Fibroblast of villous mesenchyme (primary cell): ENCODE measurements around the gene TMEM217. TPM values are rescaled to one million over a fixed set of nuclear protein-coding genes. Genes with fewer than 3 reads are reported as not detected.

ENCODE experiments used
- DNase-seq: peaks from one replicate; pipeline ENCODE4 v3.0.0-alpha.2; 2010; ENCODE audit warnings: low read depth
- H3K4me3 ChIP-seq: 2 replicates; pipeline ENCODE4 v1.5.1; 2011; ENCODE audit warnings: low read depth, mild to moderate bottlenecking, low read length
- total RNA-seq: library from RNA; depleted of rRNA; stranded (reverse); fragments of >200 nt; gene quantifications from 2 replicates; pipeline ENCODE4 v1.2.3, GENCODE V29; 2012
- TF ChIP-seq, protein P1 (sequence below): IDR thresholded peaks from 2 replicates; pipeline ENCODE4 v1.5.1; 2012; ENCODE audit warnings: low read depth, mild to moderate bottlenecking, low read length; ENCODE audit not compliant: insufficient read depth

Gene TMEM217
- total RNA-seq, 1 donor = 3.5 TPM

DNA sequence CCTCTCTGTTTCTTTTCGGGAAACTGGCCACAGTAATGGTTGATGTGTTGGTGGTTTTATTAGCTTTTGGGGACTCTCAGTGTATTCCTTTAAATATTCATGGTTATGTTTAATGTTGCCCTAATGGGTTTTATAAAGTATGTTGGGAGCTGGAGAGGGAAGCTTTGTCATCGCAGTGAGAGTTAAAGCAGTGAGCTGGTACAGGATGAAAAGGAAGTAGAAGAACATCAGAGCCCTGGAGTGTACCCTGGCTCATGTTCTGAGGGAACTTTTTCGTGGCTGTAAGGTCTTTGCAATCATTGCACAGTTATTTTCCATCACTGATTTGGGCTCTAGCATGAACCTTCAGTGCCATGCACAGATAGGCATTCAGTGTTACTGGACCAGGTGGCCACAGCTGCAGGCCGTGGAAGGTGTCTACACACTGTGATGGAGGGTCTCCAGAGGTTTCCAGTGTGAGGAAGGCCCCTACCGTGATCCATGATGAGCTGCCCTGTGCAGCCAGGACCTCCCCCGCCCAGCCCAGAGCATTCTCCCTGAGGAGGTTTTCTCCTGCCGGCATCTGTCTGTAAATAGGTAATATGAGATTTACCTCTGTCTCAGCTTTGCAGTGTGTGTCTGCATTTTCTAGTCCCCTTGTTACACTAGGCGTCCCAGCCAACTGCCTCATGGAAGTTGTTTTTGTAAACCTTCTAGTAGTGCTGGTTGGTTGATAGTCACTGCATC is 22.4 kb upstream of the TMEM217 start:
- DNase-seq = no peak
- TF ChIP-seq, protein P1, sequence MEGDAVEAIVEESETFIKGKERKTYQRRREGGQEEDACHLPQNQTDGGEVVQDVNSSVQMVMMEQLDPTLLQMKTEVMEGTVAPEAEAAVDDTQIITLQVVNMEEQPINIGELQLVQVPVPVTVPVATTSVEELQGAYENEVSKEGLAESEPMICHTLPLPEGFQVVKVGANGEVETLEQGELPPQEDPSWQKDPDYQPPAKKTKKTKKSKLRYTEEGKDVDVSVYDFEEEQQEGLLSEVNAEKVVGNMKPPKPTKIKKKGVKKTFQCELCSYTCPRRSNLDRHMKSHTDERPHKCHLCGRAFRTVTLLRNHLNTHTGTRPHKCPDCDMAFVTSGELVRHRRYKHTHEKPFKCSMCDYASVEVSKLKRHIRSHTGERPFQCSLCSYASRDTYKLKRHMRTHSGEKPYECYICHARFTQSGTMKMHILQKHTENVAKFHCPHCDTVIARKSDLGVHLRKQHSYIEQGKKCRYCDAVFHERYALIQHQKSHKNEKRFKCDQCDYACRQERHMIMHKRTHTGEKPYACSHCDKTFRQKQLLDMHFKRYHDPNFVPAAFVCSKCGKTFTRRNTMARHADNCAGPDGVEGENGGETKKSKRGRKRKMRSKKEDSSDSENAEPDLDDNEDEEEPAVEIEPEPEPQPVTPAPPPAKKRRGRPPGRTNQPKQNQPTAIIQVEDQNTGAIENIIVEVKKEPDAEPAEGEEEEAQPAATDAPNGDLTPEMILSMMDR = no peak
- H3K4me3 ChIP-seq = no peak overlapping the region

DNA sequence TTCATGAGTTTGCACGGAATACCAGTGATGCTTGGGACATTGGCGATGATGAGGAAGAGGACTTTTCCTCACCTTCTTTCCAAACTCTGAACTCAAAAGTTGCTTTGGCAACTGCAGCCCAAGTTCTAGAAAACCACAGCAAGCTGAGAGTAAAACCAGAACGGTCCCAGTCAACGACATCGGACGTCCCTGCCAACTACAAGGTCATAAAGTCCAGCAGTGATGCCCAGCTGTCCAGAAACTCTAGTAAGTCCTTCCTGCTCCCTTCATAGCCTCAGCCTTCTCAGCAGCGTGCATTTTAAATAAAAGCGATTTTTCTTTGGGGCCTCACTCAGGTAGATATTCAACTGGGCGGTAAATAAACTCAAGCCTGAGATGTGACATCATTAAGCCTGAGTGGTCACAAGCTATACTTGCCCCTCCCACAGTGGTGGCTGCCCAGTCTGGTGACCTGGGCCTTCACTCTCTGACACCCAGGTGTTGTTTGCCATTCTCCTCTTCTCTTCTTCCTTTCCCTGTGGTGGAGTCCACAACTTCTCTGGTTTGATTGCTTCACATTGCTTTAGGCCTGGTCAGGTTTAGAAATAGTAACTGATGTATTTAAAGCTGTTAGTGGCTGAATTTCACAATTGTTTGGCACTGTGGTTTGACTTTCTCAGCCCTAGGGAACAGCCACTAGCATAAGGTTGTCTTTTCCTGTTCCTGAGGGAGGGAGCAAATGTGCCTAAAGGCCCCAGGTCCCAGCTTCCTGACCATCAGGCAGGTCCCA is 21.6 kb upstream of the TMEM217 start:
- no peak overlapping the region for H3K4me3 ChIP-seq
- peak; percentile 92 for DNase-seq
- TF ChIP-seq, protein P1 = no peak

DNA sequence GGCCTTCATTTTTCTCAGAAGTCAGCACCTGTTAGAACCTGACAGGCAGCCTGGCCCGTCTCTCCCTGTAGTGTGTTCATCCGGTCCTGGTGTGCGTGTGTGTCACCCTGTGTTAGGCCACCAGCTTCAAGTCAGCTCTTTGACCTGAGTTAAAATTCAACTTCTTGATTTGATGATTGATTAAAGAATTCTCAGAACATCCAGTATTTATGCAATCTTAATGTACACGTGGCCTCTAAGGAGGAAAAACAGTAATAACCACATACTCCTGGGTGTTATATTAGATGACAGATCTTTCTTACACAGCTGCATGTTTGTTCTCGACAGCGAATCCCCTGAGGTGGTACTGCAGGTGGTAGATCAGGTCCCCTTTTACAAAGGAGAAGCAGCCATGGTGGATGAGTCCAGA is 19.1 kb upstream of the TMEM217 start:
- TF ChIP-seq, protein P1 = no peak
- H3K4me3 ChIP-seq = no peak overlapping the region
- DNase-seq = no peak

DNA sequence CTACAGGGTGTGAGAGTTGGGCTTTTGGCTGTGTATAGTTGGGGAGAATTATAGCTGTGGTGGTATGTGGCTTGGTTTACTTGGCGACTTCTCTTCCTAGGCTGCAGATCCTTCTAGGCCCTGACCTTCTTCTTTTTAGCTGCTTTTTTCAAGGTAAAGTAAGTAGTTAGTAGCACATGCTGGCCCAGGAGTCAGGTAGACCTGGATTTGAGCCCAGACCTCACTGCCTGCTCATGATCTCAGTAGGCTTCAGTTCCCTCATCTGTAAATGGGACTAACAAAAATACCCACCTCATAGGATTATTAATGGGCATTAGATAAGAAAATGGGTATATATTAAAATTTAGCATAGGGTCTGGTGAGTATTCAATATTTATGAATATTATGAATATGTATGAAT is 17.4 kb upstream of the TMEM217 start:
- TF ChIP-seq, protein P1 = no peak

DNA sequence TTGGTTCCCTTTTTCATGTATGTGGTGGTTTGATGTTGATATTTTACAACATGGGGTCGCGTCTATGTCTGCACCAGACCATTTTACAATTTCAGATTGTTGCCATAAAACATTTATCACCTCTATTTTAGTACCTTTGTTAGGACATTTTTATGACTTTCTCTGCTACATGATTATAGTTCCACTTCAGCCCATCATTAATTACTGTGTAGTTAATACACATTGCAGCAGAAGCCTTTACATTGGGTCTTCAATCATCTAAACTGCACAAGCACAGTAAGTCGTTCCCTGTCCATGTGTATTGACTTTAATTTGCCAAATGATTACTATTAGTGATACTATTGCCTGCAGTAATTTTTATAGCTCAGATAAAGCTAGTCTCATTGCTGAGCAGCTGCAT is 15.7 kb upstream of the TMEM217 start:
- TF ChIP-seq, protein P1 = no peak
- H3K4me3 ChIP-seq = no peak overlapping the region
- peak; percentile 52 for DNase-seq

More for the DNA sequence above, 17.4 kb upstream of the TMEM217 start:
- no peak for DNase-seq
- H3K4me3 ChIP-seq = no peak overlapping the region

DNA sequence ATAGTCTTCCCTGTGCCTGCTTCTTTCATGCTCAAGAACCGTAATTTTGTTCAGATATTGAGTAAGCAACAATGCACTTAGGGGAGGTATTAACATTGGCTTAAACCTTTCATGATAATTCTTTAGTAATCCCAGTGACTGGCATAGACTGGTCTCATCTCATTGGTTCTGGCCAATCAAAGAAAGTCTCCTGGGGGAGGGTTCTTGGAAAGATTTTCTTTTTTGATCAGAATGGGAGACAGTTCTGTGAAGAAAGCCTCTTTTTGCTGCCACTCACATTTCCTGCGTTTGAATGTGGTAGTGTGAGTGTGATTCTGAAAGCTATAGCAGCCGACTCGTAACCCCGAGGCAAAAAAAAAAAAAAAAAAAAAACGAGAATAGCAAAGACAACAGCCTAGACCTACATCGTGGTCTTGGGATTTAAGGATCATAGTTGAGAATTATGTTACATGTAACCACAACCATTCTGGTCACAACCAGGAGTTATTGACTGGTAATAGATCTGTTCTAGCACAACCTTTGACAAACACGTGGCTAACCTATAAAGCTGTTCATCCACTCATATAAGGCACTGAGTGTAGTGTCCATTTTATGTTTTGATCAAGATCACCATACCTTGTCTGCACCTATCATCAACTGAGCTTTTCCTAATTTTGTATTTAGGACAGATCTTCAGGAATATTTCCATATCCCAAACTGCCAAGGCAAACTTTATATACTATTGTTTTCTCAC is 15.1 kb upstream of the TMEM217 start:
- TF ChIP-seq, protein P1 = no peak
- no peak for DNase-seq

More for the DNA sequence above, 15.1 kb upstream of the TMEM217 start:
- H3K4me3 ChIP-seq = no peak overlapping the region
